Stimulated activated CD4-positive, alpha-beta T cell treated with anti-CD3 and anti-CD28 coated beads, TNF-alpha, amount 100 ng/mL, for 48 hours (primary cell): ENCODE results near the gene MXD4.

Experiments used
- DNase-seq, 3 donors: peaks; one replicate each; pipeline ENCODE4 v3.0.0-alpha.2; 2020; ENCODE audit warnings: low read depth in 3 of 3

MXD4 gene, protein sequence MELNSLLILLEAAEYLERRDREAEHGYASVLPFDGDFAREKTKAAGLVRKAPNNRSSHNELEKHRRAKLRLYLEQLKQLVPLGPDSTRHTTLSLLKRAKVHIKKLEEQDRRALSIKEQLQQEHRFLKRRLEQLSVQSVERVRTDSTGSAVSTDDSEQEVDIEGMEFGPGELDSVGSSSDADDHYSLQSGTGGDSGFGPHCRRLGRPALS

DNA sequence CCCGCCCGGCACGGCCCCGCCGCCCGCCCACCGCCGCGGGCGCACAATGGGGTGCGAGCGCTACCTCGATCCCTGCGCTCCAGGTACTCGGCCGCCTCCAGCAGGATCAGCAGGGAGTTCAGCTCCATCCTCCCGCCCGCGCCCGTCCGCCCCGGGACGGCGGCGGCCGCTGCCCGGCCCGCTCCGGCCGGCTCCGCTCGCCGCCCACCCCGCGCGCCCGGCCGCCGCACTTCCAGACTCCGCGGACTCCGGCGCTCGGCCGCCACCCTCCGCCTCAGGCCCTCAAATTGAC lies at the start of gene MXD4:
Gene MXD4 (minus strand): TSS at position 257 of the 292 bp plus-strand sequence. CDS start 129 bp downstream, at position 128.
- DNase-seq = no peak

DNA sequence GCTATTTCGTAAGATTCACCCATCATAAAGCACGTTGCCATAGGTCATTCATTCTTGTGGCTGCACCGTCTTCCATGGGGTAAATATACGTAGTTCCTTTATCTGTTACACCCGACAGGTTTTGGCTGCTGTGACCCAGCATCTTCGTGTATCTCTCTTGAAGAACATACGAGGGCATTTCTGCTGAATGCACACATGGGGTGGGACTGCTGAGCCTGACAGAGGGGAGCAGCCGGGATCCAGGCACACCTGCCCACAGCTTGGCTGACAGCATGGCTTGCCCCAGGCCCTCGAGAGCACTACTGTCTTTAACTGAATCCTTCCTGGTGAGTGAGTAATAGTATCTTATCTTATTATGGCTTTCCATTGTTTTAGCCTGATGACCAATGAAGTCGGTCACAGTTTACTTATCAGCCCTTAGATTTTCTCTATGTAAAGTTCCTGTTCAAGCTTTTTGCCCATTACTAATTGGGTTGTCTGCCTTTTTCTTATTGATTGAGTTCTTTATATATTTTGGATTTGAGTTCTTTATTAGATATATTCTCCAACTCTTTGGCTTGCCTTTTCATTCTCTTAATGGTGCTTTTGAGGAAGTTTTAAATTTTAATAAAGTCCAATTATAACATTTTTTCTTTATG lies 45.0 kb upstream of the MXD4 start:
- no peak for DNase-seq

DNA sequence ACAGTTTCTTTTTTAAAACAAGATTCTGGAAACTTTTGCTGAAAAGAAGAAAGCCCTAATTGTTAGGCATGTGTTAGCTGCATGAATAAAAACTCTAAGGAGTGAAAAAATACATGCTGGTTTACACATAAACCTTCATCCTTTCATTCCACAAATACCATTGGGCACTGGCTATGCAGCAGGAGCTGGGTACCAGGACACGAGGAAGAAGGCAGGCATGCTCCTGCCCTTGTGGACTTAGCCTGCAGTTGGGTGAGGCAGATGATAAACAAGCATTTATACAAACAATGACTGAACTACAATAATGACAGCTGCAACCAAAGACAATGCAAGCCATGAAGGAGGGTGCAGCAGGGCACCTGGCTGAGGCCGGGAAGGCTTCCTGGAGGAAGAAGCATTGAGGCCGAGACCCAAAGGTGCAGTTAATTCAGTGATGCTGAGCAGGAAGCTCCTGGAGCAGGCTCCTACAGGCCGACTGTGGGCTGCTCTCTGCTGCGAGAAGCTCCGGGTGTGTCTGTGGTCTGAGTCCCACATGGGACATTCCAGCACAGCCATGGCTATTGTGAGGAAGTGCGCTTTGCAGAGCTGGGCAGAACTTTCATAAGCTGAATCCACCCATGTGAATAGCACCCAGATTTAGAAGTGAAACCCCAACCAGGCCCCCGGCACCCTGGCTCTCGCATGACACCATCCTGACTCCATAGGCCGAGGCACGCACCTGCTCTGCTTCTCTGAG lies 44.0 kb upstream of the MXD4 start:
- DNase-seq = no peak

DNA sequence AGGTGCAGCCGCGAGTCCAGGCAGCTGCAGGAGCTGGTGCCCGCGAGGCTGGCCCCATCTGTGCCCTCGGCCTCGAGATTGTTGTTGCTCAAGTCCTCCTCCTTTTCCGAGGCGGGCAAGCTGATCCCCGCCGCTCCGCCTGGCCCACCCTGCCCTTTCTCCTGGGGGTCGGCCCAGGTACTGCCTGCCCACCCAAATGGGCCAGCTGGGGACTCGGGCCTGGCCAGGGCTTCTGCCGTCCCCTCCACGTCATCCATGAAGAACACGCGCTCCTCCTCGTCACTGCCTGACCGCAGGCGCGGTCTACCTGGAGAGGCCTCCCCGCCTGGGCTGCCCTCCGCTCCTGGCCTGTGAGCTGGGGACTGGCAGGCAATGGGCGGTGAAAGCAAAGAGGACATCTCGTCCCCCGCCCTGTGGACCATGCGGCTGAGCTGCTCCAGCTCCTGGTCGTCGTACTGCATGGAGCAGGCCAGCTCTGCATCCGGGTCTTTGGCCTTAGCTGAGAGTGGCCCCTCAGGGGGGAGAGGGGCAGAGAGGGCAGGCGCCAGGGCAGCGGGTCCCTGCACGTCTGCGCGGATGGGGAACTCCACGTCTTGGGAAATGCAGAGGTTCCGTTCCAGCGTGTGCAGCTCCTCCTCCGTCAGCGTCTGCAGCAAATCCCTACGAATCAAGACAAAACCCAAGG lies 43.1 kb upstream of the MXD4 start:
- DNase-seq = no peak

DNA sequence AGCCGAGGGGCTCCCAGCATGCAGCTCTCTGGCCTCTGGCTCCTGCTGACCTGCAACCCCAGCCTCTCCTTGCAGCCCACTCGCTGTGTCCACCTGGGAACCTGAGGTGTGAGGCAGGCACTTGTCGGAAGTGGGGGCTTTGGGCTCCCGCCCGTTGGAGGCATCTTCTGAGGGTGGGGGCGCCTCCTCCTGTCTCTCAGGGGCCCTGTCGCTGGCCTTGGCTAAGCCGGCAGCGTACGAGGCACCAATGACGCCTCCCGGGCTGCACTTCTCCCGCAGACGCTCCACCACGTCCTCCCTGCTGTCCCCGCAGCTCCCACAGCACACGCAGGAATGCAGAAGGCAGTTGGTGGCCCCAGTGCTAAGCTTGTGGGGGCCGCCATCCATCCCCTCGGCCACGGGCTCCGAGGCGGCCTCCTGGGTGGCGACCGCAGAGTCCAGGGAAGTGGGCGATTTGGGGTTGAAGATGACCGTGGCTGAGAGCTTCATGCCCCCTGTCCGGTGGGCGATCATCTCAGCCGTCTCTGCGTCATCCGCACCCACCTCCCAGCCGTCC lies 42.5 kb upstream of the MXD4 start:
- DNase-seq = no peak

DNA sequence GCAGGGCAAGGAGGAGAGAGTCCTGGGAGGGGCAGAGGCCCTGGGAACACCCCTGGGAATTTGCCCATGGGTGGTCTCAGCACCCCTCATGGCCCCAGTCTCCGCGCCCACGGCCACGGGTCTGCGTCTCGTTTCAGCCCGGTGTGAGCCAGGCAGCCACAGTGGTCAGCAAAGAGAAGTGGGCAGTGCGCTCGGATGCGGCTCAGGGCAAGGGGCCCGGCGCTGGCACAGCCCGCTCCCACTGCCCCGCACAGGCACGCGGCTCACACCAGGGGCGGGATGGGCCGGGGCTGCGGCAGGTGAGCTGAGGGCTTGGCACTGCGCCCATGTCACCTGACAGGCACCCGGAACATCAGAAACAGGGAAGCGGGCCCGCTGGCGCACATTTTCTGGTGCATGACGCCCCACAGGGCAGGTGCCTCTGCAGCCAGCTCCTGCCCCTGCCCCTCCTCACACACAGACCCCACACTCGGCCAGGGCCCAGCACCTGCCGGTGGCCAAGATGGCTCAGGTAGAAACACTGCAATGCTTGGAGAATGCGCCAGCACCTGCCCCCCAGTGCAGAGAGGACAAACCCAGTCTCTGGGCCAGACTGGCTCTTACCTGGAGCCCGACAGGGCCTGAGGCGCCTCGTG lies 41.9 kb upstream of the MXD4 start:
- DNase-seq = no peak

DNA sequence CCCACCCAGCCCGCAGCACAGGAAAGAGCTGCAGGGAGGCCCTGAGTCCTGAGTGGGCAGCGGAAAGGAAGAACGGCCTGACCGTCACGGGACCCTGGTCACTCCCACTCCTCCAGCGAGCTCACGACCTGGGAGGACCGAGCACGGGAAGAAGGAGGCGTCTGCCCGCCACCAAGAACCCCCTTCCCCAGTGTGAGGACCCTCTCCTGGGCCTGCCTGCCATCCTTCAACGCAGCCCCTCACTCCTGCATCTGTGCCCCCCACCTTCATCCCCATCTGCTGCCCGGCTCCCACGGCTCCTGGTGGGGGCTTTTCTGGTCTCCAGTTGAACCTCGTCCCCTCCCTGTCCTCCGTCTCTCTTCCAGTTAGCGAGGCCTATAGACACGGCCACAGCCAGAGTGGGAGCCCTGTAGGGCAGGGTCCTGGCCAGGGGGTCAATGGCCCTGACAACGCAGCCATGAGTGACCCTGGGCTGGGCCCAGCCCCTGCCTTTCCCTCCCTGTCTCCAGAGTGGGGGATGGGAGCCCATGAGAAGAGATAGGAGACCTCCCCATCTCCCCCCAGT lies 41.3 kb upstream of the MXD4 start:
- no peak for DNase-seq

DNA sequence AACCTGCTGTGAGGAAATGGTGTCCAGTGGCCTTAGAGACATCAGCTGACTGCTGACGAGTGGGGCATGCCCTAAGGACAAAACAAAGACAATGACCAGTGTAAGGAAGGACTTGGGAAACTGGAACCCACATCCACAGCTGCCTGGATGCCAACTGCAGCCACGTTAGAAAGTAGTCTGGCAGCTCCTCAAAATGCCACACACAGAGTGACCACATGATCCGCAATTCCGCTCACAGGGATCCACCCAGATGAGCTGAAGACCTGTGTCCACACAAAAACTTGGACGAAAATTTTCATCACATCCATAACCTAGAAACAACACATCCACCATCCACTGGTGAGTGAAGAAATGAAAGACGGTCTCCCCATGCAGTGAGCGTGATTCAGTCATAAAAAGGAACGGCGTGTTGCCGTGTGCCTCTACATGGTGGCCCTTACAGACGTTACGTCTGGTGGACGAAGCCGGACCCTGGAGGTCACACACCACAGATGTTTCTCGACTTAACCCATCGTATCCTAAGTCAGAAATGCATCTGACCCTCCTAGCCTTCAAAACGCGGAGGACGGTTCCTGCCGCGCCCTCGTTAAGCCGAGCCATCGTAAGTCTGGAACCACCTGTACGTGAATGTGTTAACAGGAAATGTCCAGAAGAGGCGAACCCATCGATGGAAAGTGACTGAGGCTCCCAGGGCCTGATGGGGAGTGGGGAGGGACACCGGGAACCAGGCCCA lies 40.6 kb upstream of the MXD4 start:
- DNase-seq = no peak

DNA sequence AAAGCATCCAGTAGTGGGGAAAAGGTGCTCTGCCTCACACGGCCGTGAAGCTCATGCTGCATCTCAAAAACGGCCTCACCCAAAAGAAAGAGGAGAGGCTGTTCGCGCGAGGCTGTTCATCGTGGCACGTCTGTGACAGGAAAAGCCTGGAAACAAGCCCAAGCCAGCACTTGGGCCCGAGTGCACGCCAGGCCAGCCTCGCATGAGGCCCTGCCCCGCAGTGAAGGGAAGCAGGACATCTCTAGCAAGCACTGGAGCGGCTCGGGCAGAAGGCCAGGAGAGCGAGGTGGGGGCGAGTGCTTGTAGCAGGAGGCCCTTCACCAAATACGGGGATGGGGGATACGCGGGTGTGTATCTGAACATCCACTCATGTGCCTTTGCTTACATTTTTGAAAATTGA lies 39.9 kb upstream of the MXD4 start:
- no peak for DNase-seq

DNA sequence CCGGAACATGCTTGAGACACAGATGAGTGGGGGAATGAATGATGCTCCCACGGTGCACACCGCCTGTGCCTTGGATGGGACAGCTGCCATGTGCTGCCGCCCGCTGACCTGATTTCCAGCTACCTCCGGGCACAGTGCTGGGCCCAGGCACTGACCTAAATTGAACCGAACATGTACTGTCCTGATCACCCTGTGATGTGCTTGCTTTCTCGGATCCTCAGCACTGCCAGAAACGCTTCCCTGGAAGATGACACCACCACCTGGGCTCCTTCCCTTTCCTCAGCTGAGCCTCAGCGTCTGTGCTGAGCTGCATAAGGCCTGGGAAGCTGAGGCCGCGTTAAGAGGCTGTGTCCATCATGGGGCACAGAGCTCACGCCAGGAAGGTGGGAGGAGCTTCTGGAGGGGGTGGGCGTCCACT lies 39.3 kb upstream of the MXD4 start:
- DNase-seq = no peak

DNA sequence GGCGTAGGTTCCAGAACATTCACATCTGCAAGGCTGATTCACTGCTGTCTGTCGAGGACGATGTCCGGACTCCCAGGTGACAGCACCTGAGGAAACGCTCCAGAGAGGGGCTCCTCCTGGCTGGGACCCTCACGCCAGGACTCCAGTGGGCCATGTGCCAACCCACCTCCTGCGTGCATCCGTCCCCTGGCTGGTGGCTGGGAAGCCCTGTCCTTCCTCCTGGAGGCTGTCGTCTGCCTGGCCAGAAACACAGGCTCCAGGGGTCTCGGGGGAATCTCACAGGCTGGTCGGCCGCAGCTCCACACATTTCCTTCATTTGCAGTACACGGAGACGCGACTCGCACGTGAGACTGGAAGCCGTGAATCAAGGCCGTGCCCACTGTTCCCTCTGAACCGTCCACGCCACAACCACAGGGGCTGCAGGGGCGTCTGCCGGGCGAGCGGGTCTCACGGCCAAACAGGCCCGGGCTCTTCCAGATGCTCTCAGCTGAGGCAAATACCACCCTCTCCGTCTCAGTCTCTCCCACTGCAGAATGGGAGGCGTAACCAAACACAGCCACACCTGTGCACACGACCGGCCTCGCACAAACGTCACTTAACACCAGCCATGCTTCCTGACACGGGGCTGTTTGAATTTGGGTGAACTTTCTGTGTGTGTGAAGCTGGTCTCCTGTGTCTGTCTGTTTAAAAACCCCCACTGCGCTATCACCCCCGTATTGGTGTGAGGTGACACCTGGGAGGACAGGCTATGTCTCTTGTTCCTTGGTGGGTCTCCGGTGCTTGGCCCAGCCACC lies 38.7 kb upstream of the MXD4 start:
- DNase-seq = no peak

DNA sequence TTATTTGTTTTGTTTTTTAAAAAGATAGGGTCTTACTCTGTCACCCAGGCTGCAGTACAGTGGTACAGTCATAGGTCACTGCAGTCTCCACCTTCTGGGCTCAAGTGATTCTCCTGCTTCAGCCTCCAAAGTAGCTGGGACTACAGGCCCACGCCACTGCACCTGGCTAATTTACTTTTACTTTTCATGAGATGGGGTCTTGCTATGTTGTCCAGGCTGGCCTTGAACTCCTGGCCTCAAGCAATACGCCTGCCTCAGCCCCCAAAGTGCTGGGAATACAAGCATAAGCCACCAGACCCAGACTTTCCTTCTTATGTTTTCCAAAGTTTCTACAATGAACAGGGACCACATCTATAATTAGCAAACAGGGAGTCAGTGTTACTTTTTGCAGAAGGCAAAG lies 37.9 kb upstream of the MXD4 start:
- DNase-seq = no peak

DNA sequence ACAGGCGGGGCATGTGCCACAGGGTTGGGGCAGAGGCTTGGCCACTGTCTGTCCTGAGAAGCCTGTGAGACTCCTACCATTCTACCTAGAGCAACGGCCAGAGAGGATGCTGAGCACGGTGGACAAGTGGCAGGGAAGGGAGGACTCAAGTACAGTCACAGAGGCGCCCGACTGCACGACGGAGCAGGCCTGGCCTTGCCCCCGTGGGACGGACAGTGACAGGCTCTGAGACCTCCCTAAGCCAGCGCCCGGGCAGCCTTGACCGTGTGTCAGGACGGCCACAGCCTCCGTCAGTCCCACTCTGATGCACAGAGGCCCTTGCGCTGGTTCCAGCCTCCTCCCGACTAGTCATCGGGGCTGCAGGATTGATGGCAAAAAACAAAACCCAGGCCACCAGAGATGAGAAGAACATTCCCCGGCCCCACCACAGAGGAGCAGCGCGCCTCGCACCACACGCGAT lies 36.7 kb upstream of the MXD4 start:
- no peak for DNase-seq

DNA sequence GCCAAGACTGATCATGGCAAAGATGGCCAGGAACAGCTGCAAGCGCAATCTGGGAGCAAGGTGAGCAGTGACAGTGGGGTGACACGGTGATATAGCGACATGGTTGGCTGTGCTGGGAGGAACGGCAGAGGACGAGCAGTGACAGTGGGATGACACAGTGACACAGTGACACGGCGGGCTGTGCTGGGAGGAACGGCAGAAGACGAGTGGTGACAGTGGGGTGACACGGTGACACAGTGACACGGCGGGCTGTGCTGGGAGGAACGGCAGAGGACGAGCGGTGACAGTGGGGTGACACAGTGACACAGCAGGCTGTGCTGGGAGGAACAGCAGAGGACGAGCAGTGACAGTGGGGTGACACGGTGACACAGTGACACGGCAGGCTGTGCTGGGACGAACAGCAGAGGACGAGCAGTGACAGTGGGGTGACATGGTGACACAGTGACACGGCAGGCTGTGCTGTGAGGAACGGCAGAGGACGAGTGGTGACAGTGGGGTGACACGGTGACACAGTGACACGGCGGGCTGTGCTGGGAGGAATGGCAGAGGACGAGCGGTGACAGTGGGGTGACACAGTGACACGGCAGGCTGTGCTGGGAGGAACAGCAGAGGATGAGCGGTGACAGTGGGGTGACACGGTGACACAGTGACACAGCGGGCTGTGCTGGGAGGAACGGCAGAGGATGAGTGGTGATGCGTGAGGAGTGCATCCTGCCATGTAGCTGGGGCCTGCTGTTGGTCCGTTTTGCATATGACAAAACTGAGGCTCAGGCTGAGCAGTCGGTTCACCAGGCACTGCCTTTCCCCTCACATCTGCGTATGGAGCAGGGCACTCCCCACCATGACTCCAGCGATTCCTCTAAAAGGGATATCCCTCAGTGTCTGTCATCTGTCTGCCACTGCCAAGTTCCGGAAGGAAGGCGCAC lies 36.0 kb upstream of the MXD4 start:
- DNase-seq = no peak

DNA sequence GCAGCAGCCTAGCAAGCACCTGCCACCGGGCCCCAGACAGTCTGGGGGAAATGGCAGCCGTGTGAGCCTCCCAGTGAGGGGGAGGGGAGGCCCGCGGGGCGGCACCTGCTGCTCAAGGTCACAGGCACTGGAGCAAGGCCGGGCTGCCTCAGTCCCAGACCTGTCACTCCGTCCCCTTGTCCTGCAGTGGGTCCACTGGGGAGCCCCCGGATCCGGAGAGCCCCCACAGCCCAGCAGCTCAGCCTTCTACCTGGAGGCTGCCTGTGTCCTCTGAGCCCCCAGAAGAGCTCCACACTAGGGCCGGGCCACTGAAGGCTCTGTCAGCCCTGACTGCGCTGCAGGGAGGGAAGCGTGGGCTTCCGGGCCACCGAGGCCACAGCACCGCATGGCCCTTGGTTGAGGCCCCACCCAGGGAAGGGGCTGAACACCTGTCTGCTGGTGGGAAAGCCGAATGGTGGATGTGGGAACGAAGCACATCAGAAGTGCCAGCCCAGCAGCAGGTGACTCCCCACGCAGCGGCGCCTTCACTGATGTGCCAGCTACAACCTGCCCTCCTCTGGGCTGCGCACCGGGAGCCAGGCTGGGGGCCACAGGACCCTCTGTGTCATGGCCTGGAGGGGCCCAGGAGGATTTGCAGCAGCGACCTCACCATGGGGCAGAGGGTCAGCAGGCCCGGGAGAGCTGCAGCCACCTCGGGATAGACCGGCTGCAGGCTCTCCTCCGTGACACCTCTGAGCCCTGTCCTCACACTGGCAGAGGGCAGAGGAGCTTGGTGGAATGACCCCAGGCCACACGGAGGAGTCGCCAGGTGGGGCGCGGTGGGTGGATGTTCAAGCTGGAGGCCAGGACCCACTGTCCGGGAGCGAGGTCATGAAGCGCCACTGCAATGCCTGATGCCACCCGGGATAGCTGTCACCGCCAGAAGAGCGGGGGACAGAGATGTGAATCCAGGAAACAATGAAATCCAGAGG lies 35.0 kb upstream of the MXD4 start:
- no peak for DNase-seq

DNA sequence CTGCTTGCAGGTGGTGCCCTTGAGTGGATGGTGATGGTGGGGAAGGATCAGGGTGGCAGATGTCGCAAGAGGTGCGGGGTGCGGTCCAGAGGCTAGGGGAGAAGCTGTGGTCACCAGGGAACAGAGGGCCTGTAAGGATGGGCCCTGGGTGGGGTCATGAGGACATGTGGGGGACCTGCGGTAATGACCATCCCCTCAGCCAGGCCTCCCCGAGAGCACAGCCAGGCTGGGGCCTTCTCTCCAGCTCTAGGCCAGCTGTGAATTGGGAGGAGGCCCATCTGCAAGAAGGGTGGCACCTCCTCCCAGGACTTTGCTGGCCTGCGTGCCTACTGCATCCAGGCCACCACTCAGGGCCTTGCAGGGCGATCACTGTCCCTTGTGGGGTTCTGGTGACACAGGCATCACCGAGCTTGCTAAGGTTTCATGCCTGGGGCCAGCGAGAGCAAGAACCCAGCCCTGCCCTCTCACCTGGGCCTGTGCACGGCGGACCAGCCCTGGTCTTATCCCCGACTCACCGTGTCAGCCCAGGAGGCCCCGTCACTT lies 34.1 kb upstream of the MXD4 start:
- no peak for DNase-seq

DNA sequence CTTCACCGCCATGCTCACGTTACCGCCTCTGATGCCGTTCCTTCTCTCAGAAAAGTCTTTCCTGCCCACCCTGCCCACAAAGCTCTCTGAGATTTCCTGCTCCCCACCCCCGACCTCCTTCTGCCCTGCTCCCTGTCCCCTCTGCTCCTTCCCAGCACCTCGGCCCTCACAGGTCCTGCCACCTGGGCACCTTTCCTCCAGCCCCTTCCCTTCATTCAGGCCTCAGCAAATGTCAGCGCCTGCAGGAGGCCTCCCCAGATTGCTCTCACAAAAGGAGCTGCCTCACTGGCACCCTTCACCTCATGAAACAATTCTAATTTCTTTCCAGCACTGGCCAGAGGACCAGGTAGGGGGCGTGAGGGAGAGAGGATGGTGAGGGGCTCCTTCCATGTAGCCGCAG lies 33.6 kb upstream of the MXD4 start:
- no peak for DNase-seq
